K562 (cell line): Measurements from ENCODE around the gene TSSK6. TPM values are rescaled to one million over a fixed set of nuclear protein-coding genes. Genes with fewer than 3 reads are reported as not detected.

Source experiments
- ATAC-seq: fragments of 200-7000 bp; cut with Tn5 transposase; 3 replicates; pipeline ENCODE4 v1.9.1; 2020; ENCODE audit warnings: moderate library complexity
- BruUV-seq: library from RNA; stranded (reverse); fragments of 400-500 nt; replicated peaks from 2 replicates; lab custom pipeline; 2021; lab: Mats Ljungman, UMichigan
- CTCF ChIA-PET: fragments of 300-600 bp; formaldehyde crosslinking; extraction: SDS; loops from one replicate; lab custom pipeline; 2021; ENCODE audit warnings: low intra/inter-chr PET ratio; lab: Yijun Ruan, JAX
- POLR2A ChIA-PET: fragments of 300-600, 350-650 bp; sonication (Branson Sonifier 250); formaldehyde crosslinking; extraction: SDS; loops from one replicate; lab custom pipeline; 2021; ENCODE audit warnings: antibody characterized with exemption, inconsistent platforms; lab: Yijun Ruan, JAX
- DNase-seq, 4 experiments: peaks; one replicate each; pipeline versions ENCODE4 v3.0.0 to v3.0.0-alpha.2; 2011 to 2018; ENCODE audit warnings: low spot score in 3 of 4, mixed read lengths in 3 of 4; ENCODE audit errors: extremely low read depth in 1 of 4
- FAIRE-seq: peaks from 2 replicates; lab custom pipeline; 2011; peaks lifted over from hg19 to GRCh38; lab: Jason Lieb, UNC
- H2AFZ ChIP-seq: 2 replicates; pipeline ENCODE4 v1.6.0; 2011; ENCODE audit warnings: low read depth, low read length, control low read depth, inconsistent platforms
- H3K27ac ChIP-seq: fragments of 200-600 bp; 3 replicates; pipeline ENCODE4 v1.8.0; 2011; ENCODE audit warnings: low read depth, mild to moderate bottlenecking, control low read depth, inconsistent platforms, low read length, moderate library complexity, mixed read lengths; ENCODE audit errors: extremely low read depth
- H3K27me3 ChIP-seq, 2 experiments: fragments of 300-600 bp in 1 of 2; 2 replicates in 1 of 2; 3 replicates in 1 of 2; pipeline versions ENCODE4 v1.6.0 to v1.8.0; 2011; ENCODE audit warnings: inconsistent platforms in 2 of 2, low read length in 2 of 2, mild to moderate bottlenecking in 1 of 2, mixed read lengths in 1 of 2, moderate library complexity in 1 of 2; ENCODE audit not compliant: control insufficient read depth in 2 of 2, insufficient read depth in 2 of 2
- H3K36me3 ChIP-seq: fragments of 300-600 bp; 3 replicates; pipeline ENCODE4 v1.8.0; 2011; ENCODE audit warnings: mild to moderate bottlenecking, low read length, inconsistent platforms; ENCODE audit not compliant: control insufficient read depth, insufficient read depth
- H3K4me1 ChIP-seq, 2 experiments: fragments of 200-600 bp in 1 of 2; replicated peaks in 1 of 2; 2 replicates in 1 of 2; 3 replicates in 1 of 2; pipeline versions ENCODE4 v1.5.1 to v1.8.0; 2011; ENCODE audit warnings: inconsistent platforms in 2 of 2, low read length in 2 of 2, mild to moderate bottlenecking in 1 of 2, mixed read lengths in 1 of 2, moderate library complexity in 1 of 2; ENCODE audit not compliant: control insufficient read depth in 2 of 2, insufficient read depth in 2 of 2
- H3K4me2 ChIP-seq: 2 replicates; pipeline ENCODE4 v1.6.1; 2011; ENCODE audit warnings: low read length, control low read depth, inconsistent platforms, mixed read lengths; ENCODE audit not compliant: insufficient read depth
- H3K4me3 ChIP-seq: fragments of 200-600 bp; sonication (generic), shearing (Covaris generic); 2 replicates; pipeline ENCODE4 v1.5.1; 2016; ENCODE audit warnings: control low read depth, inconsistent platforms
- H3K79me2 ChIP-seq: fragments of 200-600 bp; 3 replicates; pipeline ENCODE4 v1.8.0; 2011; ENCODE audit warnings: low read length, inconsistent platforms; ENCODE audit not compliant: control insufficient read depth, insufficient read depth
- H3K9ac ChIP-seq, 2 experiments: 2 replicates each; pipeline versions ENCODE4 v1.6.0 to v1.6.1; 2011; ENCODE audit warnings: low read depth in 2 of 2, low read length in 2 of 2, control low read depth in 1 of 2, inconsistent platforms in 1 of 2, mild to moderate bottlenecking in 1 of 2, mixed read lengths in 1 of 2; ENCODE audit not compliant: insufficient read depth in 1 of 2
- H3K9me1 ChIP-seq: one replicate; pipeline ENCODE4 v1.6.0; 2011; ENCODE audit warnings: inconsistent platforms, mild to moderate bottlenecking, low read length, moderate library complexity; ENCODE audit not compliant: control insufficient read depth, insufficient read depth
- H3K9me3 ChIP-seq: replicated peaks from 2 replicates; pipeline ENCODE4 v1.5.1; 2011; ENCODE audit warnings: low read depth, low read length, inconsistent platforms; ENCODE audit not compliant: control insufficient read depth, insufficient read depth
- H4K20me1 ChIP-seq: replicated peaks from 2 replicates; pipeline ENCODE4 v1.6.1; 2011; ENCODE audit warnings: low read length, inconsistent platforms, mixed read lengths; ENCODE audit not compliant: control insufficient read depth, insufficient read depth
- POLR2A ChIP-seq: fragments of 450-650 bp; conservative IDR thresholded peaks from 2 replicates; pipeline ENCODE4 v1.6.1; 2016
- POLR2AphosphoS2 ChIP-seq: IDR thresholded peaks from 2 replicates; pipeline ENCODE4 v1.6.1; 2012; ENCODE audit warnings: low read length, improper control_type of control experiment
- POLR2AphosphoS5 ChIP-seq: IDR thresholded peaks from 2 replicates; pipeline ENCODE4 v1.6.1; 2011; ENCODE audit warnings: mild to moderate bottlenecking, low read depth, low read length, moderate library complexity; ENCODE audit not compliant: control insufficient read depth, insufficient read depth
- POLR2G ChIP-seq: fragments of 200-400 bp; formaldehyde crosslinking; IDR thresholded peaks from 2 replicates; pipeline ENCODE4 v1.6.1; 2017; ENCODE audit warnings: low read depth, mild to moderate bottlenecking, antibody characterized with exemption, low read length, moderate library complexity
- RBM22 ChIP-seq: fragments of 200-400 bp; formaldehyde crosslinking; IDR thresholded peaks from 2 replicates; pipeline ENCODE4 v1.6.1; 2018; ENCODE audit warnings: low read length, low read depth; ENCODE audit not compliant: poor library complexity, severe bottlenecking
- SMAD3 ChIP-seq: fragments of 450-650 bp; formaldehyde crosslinking; conservative IDR thresholded peaks from 2 replicates; pipeline ENCODE4 v1.4.0; 2020; ENCODE audit warnings: mild to moderate bottlenecking
- SMARCC2 ChIP-seq: fragments of 450-650 bp; IDR thresholded peaks from 2 replicates; pipeline ENCODE4 v1.6.1; 2017; ENCODE audit warnings: antibody characterized with exemption, moderate library complexity, mild to moderate bottlenecking, low read depth
- ZNF184 ChIP-seq: sonication (generic); formaldehyde crosslinking; IDR thresholded peaks from 2 replicates; pipeline ENCODE4 v1.5.0; 2020; ENCODE audit warnings: missing genetic modification reagents
- WGBS: fragments of 100-300 bp; shearing (Covaris generic); methylation state at CpG from one replicate; pipeline ENCODE4 v1.1.6; 2016; ENCODE audit warnings: low coverage, mixed read lengths; ENCODE audit not compliant: insufficient coverage; ENCODE audit errors: missing lambda C conversion rate; 5-methylcytosine and 5-hydroxymethylcytosine counted together
- in situ Hi-C: fragments of 300-500 bp; cut with MboI; formaldehyde crosslinking; loops from 4 replicates; pipeline ENCODE4 v1.15.0; 2018; ENCODE audit warnings: inconsistent platforms, mixed read lengths
- intact Hi-C: fragments of 100-400 bp; cut with micrococcal nuclease; formaldehyde crosslinking; loops from 2 replicates; pipeline ENCODE4 v1.14.2; 2022
- polyA plus RNA-seq, 8 experiments: library from polyadenylated mRNA; depleted of rRNA in 4 of 8; stranded (reverse) in 5 of 8; unstranded in 3 of 8; fragments of >200 nt; fragmentation: Nextera tagmentation in 2 of 8; fragmentation: Illumina TruSeq in 1 of 8; extraction: Ambion mirVana in 2 of 8; extraction: Trizol in 1 of 8; gene quantifications; 2 replicates each; pipeline versions ENCODE4 v1.2.1 to v1.2.3, GENCODE V29; 2011 to 2014; ENCODE audit warnings: inconsistent platforms in 1 of 8, missing spikeins in 1 of 8
- total RNA-seq, 7 experiments: library from RNA; depleted of rRNA in 6 of 7; stranded (reverse); fragments of >200 nt in 6 of 7; fragmentation: Illumina TruSeq in 2 of 7; extraction: Trizol in 2 of 7; gene quantifications; 2 replicates each; pipeline versions ENCODE4 v1.2.1 to v1.2.3, GENCODE V29; 2011 to 2021; ENCODE audit warnings: low replicate concordance in 1 of 7
- TF ChIP-seq, protein P1 (sequence below): IDR thresholded peaks from 3 replicates; pipeline ENCODE4 v1.6.1; 2011; ENCODE audit warnings: borderline replicate concordance, mild to moderate bottlenecking, moderate library complexity; ENCODE audit not compliant: insufficient read length; ENCODE audit errors: extremely low read depth
- TF ChIP-seq, protein P2 (sequence below): fragments of 250-450 bp; sonication (Bioruptor Pico); IDR thresholded peaks from 2 replicates; pipeline ENCODE4 v1.6.1; 2021; ENCODE audit warnings: mild to moderate bottlenecking

TSSK6 gene
- total and polyA plus RNA-seq, 9 of the 15 experiments (the other 6 are each of a cell fraction or from before 2014, with no cell fraction given): 0.21 to 2.6 (median 1.5) TPM; not detected in 3

DNA sequence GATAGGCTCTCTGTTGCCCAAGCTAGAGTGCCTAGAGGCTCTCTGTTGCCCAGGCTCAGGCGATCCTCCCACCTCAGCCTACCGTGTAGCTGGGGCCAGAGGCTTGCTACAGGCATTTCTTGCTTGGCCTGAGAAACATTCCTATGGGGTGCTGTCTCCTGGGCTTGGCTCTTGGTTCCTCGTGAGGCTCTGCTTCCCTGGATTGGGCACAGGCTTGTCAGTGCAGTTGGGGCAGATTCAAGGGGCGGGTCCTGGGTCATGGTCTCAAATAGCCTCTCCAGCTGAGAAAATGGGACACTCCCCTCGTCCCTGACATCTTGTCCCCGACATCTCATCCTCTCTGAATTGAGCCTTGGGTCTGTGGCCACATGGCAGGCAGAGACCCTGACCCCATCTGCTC, 4.9 kb downstream of the TSSK6 start:
- Histone ChIP-seq H3K9me1 (no peaks in the 10 kb centered on the region), H3K4me2 (no peak overlapping the region), H3K4me3 (no peak overlapping the region), H3K4me1 (peaks cover 0 to 21% of the 10 kb centered on the region in 2 experiments; a peak in 2 of 5 replicates), H3K27ac (no peak overlapping the region), H2AFZ (no peak overlapping the region), H4K20me1 (no peaks in the 10 kb centered on the region), H3K9me3 (no peaks in the 10 kb centered on the region; the same call in none of the 2 replicates), H3K36me3 (peaks cover 22% of the 10 kb centered on the region; the same call in 2 of the 3 replicates), H3K27me3 (no peaks in the 10 kb centered on the region), H3K9ac (no peak overlapping the region), H3K79me2 (no peaks in the 10 kb centered on the region)
- ChIA-PET CTCF (no interaction called here), POLR2A (interaction anchor here (0.7 kb wide), 1 partner anchor 191 kb away, joined by 3 read pairs; the partner anchor contains the start of gene SUGP1)
- in situ Hi-C loops (no loop called here), intact Hi-C loops (no loop called here)
- TF ChIP-seq SMARCC2 (no peak), POLR2G (0 out of 2 replicates have a peak, but pooled peaks have one; percentile 34)
- BruUV-seq: no TSS peak
- whole genome bisulfite sequencing: 24% methylated on average over 6 of the region's 6 CpGs
- ATAC-seq (peak; percentile 10), DNase-seq (no peak), FAIRE-seq (no peak)

DNA sequence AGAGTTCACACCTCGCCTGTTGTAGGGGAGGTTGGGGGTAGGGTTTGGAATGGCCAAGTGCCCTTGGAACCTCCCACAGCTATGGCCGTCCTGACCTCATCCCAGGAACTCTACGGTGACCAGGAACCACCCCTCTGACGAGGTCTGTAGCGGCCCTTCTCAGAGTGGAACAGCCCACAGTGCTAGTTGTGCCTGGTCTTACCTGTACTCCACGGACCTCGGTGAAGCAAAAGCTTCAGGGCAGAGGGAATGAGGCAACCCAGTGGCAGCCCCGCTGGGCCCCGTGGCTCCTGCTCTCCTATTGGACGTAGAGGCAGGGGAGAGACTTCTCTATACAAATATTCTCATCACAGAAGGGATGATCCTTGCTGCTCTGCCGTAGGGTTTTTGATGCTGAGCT, 7.1 kb downstream of the TSSK6 start:
- Histone ChIP-seq H4K20me1 (no peaks in the 10 kb centered on the region), H3K4me2 (no peak overlapping the region), H3K27ac (no peak overlapping the region), H3K27me3 (no peaks in the 10 kb centered on the region), H3K4me1 (peaks cover 0 to 10% of the 10 kb centered on the region in 2 experiments; a peak in 1 of 5 replicates), H3K9me3 (no peaks in the 10 kb centered on the region), H3K79me2 (no peaks in the 10 kb centered on the region), H2AFZ (no peak overlapping the region), H3K9me1 (no peaks in the 10 kb centered on the region), H3K36me3 (peaks cover 44% of the 10 kb centered on the region; the same call in 2 of the 3 replicates), H3K9ac (no peak overlapping the region; a peak in 1 of 4 replicates), H3K4me3 (no peak overlapping the region)
- POLR2A ChIA-PET: interaction anchor here (0.6 kb wide), 1 partner anchor 477 kb away, joined by 3 read pairs; no protein-coding TSS in a partner anchor
- intact Hi-C loops (no loop called here), in situ Hi-C loops (no loop called here)
- 59% methylated on average over 11 of the region's 11 CpGs for WGBS
- no peak for DNase-seq
- CTCF ChIA-PET: no interaction called here
- no TSS peak for BruUV-seq
- peak; percentile 46 for ATAC-seq
- no peak for FAIRE-seq
- no peak for TF ChIP-seq SMAD3 (CRISPR knock-in tag)
- no peak for TF ChIP-seq ZNF184
- TF ChIP-seq, protein P1, sequence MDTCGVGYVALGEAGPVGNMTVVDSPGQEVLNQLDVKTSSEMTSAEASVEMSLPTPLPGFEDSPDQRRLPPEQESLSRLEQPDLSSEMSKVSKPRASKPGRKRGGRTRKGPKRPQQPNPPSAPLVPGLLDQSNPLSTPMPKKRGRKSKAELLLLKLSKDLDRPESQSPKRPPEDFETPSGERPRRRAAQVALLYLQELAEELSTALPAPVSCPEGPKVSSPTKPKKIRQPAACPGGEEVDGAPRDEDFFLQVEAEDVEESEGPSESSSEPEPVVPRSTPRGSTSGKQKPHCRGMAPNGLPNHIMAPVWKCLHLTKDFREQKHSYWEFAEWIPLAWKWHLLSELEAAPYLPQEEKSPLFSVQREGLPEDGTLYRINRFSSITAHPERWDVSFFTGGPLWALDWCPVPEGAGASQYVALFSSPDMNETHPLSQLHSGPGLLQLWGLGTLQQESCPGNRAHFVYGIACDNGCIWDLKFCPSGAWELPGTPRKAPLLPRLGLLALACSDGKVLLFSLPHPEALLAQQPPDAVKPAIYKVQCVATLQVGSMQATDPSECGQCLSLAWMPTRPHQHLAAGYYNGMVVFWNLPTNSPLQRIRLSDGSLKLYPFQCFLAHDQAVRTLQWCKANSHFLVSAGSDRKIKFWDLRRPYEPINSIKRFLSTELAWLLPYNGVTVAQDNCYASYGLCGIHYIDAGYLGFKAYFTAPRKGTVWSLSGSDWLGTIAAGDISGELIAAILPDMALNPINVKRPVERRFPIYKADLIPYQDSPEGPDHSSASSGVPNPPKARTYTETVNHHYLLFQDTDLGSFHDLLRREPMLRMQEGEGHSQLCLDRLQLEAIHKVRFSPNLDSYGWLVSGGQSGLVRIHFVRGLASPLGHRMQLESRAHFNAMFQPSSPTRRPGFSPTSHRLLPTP: no peak
- TF ChIP-seq POLR2G: peak; percentile 17; the same call in 1 of the 2 replicates
- peak; percentile 51; the same call in 1 of the 2 replicates for TF ChIP-seq POLR2AphosphoS5
- peak; percentile 21 for TF ChIP-seq RBM22
- 0 out of 2 replicates have a peak, but pooled peaks have one; percentile 42 for TF ChIP-seq POLR2AphosphoS2
- TF ChIP-seq, protein P2, sequence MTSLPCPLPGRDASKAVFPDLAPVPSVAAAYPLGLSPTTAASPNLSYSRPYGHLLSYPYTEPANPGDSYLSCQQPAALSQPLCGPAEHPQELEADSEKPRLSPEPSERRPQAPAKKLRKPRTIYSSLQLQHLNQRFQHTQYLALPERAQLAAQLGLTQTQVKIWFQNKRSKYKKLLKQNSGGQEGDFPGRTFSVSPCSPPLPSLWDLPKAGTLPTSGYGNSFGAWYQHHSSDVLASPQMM (CRISPR knock-in tag): no peak
- TF ChIP-seq POLR2A: peak; percentile 52; the same call in 1 of the 2 replicates
